Right renal cortex interstitium (tissue), 3 donors: ENCODE data around the gene POLR3A. TPM values are rescaled to one million over a fixed set of nuclear protein-coding genes. Genes with fewer than 3 reads are reported as not detected.

Experiments used
- DNase-seq, 3 donors: peaks; one replicate each; pipeline ENCODE4 v3.0.0-alpha.2; 2013; ENCODE audit warnings: low read depth in 3 of 3, low spot score in 2 of 3
- polyA plus RNA-seq, 3 donors: library from polyadenylated mRNA; unstranded; fragments of 120-200 nt; gene quantifications; one replicate each; pipeline ENCODE4 v1.2.1, GENCODE V29; 2013; ENCODE audit not compliant: insufficient read length in 3 of 3

The POLR3A gene
- polyA plus RNA-seq, 3 donors, result 16.0 to 17.3 (median 17.2) TPM

DNA sequence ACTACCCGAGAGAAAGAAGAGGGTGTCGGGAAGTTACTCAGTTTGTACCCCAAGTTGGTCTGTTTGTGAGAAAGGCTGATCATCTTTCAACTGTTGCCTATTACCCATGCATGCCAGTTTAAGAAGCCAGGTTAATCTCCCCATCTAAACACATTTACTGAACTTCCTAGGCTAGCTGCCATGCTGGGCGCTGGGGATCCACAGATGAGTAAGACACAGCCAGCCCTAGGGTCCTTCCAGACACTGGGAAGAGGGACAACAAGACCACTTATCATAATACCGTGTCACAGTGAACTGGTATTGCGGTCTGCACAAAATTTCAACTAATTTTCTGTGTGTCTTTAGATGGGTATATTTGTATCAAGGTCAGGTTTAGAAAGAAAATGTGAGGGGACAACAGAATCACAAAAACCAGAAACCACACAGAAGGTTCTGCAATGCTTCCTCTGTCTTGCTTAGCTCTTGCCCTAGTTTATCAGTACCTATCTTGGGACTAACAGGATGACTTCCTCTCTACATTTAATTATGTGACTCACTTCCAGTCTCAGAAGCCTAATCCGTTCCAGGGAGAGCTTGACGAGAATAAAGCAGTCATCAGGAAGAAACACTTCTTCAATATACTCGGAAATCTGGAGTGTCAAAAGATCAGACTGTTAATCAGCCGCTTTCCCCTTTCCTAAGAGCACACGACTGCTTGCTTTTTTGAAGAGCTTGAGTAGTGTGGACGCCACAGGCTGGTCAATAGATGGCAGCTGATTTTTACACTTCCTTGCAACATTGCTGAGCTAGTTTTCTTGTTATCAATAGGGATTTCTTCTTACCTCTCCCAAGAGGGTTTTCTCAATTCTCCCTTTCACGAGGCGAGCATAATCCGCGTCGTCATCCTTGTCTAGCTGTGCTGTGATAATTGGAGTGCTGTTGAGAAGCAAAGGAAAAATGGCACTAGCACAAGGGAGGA, 45.7 kb downstream of the POLR3A start:
- no peak for DNase-seq

DNA sequence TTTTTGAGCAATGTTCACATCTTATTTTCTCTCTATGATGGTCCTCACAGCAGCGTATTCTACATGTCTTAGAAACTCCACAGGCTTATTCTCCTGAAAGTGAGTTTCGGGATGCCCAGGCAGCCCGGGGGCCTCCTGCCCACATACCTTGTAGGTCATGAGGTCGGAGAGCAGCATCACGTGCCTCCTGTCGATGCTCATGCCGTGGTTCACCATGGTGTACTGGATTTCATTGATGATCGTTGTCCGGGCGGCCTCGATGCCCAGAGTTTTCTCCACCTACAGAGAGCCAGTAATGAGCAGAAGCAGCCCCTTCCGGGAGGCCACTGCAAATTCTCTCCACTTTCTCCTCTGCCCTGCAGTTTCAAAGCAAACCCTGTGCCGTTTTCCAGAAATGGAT, 48.0 kb downstream of the POLR3A start:
- no peak for DNase-seq

DNA sequence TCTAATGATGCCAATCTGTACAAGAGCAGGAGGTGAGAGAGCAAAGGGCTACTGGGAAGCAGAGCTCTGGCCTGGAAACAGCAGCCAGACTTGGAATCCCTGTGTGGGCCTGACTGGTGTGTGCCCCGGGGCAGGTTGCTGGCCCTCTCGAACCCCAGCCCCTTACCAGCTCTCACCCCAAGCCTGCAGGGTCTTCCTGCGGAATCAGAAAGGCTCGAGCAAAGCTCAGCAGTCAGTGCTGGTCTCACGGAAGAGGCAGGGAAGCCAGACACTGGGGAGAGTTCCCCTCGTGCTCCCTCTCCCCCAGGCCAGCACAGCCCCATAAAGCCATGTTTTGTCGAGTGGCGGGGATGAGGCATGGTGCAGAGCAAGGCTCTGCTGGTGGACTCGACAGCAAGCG, 50.1 kb downstream of the POLR3A start:
- no peak for DNase-seq

DNA sequence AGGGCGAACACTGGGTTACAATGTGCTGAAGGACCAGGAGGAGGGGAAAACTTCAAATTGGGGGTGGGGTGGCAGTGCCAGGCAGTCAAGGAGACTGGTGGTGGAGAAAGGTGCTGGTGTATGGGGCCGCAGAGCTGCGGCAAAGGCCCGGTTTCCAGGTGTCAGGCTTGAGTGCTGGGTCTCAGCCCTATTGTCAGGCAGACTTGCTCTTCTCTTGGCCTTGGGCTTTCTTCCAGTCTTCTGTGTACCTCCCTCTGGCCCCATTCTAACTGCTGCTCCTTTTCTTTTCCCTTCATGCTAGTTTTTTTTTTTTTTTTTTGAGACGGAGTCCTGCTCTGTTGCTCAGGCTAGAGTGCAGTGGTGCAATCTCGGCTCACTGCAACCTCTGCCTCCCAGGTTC, 51.0 kb downstream of the POLR3A start:
- DNase-seq, result no peak

DNA sequence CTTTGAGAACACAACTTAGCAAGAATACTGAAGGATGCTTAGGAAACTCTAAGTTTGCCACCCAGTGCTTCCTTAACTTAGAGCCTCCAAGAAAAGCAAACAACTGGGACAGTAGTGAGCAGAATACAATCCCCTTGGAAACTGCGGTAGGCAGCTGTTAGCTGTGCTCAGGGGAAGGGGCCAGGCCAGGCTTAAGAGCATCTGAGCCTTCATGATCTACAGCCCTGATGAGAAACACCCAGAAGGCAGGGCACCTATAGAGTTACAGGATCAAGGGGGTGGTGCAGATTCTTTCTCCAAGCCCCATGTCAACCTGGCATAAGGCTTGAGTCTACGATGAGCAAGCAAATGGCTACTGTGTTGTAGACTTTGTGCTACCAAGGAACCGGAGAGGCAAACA, 51.4 kb downstream of the POLR3A start:
- DNase-seq, result no peak

DNA sequence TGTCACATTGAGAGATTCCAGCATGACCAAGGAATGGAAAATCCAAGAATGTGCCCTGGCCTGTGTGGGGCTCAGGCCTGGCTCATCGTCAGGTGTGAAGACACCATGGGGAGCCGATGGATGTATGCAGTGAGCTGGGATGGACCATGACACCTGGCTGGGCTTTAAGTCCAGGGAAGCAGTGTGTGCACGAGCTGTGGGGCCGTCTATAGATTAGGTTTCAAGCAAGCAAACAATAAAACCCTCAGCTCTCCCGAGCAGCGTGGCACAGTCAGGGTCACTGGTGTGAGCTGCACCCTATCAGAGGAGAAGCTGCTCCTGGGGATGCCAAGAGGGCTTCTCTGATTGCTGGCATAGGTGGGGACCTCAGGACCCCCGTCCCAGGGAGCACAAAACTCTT, 52.3 kb downstream of the POLR3A start:
- no peak for DNase-seq

DNA sequence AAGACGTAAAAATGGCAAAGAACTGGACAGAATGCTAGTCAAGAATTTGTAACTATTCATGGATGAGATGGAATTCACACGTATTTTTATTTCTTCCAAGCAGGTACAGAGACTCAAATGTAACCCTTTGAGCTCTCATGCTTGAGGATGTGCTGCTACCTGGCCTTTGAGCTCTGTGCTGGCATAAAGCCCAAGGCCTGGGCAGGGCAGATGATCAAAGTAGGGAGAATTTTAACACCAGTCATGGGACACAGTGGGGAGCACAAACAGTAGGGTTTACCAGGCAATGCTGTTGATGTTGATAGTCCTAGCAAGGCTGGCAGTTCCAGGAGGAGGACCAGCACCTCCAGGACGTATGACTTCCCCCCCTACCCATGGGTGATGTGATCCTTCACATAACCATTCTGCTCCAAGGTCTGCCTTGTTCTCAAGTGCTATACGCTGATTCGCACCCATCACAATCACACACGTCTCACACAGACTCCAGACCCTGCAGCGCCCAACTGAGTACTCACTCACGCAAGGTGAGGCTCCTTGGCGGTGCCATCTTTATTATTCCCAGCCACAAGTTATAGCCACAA, 54.1 kb downstream of the POLR3A start:
- DNase-seq, result no peak

DNA sequence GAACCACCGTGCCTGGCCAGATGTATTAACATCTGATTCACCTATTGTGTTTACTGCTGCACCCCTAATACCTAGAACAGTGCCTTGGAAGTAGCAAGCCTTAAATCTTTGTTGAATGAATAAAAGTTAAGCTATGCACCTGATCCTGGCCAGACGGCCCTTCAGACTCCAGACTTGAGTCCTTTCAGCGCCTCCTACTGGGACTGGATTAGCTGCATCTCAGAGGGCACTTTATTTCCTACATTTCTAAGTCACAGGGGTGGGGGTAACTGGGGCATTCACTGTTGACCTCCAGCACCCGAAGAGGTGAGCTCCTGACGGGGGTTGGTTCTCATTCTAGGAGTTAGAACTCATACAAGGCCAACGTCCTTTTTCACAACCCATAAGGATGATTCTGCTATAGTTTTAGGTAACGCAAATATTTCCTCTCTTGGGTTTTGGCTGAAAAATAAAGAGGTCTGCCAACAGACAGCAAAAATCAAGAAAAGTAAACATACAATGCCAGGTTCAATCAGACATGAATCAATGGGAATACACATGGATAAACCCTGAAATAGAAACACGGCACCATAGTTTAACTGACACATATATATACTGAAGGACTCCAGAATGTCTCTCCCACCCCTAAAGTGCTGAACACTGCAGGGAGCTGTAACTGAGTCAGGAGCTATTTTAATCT, 54.8 kb downstream of the POLR3A start:
- DNase-seq, result no peak

DNA sequence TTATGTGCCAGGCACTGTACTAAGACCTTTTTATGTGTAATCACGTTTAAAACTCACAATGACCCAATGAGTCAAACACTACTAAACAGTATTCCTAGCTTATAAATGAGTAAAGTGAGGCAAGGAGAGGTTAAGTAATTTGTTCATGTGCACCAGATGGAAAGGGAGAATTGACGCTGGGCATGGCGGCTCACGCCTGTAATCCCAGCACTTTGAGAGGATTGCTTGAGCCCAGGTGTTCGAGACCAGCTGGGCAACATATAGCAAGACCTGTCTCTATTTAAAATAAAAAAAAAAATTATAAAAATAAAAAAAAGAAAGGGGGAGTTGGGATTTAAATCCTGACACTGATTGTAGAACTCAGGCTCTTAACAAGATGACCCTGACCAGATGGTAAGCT, 56.0 kb downstream of the POLR3A start:
- DNase-seq, result no peak

DNA sequence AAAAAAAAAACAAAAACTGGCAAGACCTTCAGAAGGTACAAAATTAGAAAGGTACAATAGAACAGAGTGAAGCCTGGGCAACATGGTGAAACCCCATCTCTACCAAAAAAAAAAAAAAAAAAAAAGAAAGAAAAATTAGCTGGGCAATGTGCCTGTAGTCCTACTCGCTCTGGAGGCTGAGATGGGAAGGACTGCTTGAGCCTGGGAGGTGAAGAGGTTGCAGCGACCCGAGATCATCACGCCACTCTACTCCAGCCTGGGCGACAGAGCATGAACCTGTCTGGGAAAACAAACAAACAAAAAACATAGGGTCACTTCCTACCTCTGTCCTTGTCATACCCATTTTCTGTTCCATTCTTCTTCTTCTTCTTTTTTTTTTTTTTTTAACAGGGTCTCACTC, 57.2 kb downstream of the POLR3A start:
- DNase-seq, result no peak

DNA sequence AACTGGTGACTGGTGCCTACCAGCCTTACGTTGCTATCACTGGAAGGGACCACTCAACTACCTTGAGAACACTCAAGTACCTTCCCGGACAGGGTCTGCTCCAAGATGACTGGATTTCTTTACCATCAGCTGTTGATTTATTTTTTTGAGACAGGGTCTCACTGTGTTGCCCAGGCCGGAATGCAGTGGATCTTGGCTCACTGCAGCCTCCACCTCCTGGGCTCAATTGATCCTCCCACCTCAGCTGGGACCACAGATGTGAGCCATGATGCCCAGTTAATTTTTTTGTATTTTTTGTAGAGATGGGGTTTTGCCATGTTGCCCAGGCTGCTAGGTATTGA, 57.5 kb downstream of the POLR3A start:
- DNase-seq, result no peak

DNA sequence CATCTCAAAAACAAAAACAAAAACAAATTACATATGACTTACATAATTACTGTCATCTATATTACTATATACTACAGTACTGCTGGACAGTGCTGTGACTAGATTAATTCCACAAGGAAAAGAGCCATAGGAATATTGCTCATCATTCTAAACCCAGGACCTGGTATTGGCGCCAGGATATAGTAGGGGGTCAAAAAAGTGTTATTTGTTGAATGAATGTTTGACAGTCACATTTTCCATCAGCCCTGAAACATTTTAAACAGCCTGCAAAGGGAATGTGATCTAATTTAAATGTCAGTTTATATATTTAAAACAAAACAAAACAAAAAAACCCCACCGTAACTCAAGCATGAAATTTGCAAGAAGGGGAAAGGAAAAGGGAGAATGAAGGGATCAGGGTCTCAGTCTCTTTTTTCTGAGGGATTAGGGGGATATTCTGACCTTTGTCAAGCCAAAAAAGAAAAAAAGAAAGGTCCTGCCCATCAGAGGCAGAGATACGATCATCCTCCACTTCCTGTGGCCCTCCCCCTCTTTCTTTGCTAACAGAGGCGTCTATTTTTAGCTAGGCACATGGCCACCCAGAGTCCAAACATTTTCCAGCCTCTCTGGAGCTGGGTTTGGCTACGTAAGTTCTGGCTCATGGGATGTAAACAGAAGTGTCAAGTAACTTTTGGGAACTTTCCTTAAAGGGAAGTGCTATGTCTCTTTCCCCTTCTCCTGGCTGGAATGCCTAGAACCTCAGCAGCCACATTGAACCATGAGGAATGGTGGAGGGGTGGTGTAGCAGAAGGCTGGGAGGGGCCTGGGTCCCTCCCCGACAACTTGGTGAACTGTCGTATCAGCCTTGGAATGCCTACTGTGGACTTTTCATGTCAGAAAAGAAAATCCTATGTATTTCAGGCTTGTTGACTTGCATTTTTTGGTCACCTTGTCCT, 58.2 kb downstream of the POLR3A start:
- peak; percentile 33 to 56 (median 40) for DNase-seq

DNA sequence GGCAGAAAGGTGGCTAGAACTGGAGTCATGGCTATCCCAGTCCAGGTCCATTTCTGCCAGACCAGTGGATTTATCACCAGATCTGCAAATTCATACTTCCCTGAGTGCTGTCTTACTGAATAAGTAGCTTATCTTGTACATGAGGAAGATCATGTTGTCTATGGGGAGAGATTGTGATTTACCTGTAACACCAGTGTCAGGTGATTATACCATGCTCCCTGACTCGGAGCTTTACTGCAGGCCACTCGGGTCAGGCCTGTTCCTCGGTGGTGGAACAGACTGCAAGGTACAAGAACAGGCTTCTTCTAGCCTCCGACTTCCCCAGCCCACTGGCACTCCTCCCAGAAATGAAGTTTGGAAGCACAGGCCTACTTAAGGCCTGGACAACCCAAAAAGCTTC, 60.2 kb downstream of the POLR3A start:
- DNase-seq, result no peak

DNA sequence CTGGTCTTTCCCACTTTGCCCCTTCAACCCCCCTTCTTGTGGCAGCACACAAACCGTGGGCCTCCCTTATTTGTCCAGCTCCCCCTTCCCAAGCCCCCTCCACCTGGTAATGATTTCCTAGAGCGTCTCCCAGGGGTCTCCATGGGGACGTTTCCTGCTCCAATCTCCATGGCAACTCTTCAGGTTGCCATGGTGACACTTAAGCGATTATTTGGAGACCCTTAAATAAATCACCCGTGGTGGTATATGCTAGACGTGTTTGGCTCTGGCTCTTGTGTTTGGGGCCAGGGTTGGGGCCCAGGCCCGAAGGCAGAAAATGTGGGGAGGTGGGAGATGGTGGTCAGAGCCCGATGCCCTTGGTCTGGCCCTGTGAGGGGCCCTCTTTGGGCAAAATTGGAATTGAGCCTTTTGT, 61.7 kb downstream of the POLR3A start:
- DNase-seq, result peak; percentile 50 to 74 (median 69)

DNA sequence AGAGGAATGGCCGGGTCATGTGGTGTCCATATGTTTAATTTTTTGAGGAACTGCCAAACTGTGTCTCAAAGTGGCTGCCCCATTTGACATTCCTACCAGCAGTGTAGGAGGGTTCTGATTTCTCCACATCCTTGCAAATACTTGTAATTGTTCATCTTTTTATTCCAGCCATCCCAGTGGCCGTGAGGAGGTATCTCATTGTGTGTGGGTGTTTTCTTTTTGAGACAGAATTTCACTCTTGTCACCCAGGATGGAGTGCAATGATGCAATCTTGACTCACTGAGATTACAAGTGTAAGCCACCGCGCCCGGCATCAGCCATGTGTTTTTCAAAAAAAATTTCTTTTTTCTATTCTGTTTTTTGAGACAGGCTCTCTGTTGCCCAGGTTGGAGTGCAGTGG, 64.0 kb downstream of the POLR3A start:
- no peak for DNase-seq

DNA sequence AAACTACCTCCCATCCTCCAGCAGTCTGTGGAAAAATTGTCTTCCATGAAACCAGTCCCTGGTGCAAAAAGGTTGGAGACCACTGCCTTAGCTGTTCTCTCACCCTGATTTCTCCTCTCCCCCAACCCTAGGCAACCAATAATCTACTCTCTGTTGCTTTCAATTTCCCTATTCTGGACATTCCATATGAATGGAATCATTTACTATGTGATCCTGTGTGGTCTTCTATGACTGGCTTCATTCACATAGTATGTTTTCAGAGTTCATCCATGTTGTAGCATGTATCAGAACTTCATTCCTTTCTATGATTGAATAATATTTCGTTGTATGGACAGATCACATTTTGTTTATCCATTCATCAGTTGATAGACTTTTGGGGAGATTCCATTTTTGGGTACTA, 64.5 kb downstream of the POLR3A start:
- no peak for DNase-seq

DNA sequence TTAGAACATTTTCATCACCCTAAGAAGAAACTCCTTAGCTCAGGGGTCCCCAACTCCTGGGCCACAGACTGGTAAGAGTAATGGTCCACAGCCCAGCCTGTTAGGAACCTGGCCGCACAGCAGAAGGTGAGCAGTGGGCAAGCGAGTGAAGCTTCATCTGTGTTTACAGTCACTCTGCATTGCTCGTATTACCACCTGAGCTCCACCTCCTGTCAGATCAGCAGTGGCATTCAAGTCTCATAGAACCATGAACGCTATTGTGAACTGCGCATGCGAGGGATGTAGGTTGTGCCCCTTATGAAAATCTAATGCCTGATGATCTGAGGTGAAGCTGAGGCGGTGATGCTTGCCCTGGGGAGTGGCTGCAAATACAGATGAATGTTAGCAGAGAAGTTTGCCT, 65.4 kb downstream of the POLR3A start:
- no peak for DNase-seq

DNA sequence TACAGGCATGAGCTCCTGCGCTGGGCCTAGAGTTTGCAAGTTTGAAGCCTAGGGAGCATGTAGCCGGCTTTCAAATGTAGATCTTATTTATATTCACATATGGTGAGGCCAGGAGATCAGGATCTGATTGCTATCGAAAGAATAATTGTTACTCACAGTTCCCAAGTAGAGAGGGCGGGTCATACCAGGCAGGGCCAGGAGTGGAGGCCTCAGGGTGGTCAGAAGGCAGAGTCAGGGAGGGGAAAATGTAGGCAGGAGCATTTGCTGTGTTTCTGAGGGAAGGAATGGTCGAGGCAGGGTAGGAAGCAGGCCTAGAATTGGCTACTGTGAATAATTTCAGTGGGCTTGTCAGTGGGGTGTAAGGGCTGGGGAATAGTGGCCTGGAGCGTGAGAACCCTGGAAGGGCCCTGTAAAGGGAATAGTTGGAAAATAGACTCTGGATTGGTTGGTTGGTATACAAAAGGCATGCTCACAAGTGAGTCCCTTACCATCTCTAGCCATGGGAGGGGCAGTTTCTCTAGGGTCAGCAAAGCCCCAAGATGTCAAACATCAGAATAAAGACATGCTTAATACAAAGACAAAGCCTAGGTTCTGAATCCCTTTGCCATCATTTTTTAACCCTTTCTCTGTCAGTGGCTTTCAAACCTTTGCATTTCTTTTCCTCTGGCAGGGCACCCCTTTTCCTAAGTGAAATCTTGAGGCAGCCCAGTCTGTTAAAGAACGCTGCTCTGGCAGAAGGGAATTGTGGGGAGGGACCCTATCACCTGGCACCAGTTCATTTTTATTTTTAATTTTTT, 66.8 kb downstream of the POLR3A start:
- DNase-seq, result no peak

DNA sequence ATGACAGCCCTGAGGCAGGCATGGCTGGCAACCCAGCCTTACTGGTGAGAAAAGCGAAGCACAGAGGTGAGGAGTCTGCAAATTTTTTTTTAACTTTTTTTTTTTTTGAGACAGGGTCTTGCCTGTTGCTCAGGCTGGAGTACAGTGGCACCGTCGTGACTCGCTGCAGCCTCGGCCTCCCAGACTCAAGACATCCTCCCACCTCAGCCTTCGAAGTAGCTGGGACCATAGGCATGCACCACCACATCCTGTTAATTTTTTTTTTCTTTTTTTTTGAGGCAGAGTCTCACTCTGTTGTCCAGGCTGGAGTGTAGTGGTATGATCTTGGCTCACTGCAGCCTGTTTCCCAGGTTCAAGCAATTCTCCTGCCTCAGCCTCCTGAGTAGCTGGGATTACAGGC, 67.6 kb downstream of the POLR3A start:
- DNase-seq, result no peak

DNA sequence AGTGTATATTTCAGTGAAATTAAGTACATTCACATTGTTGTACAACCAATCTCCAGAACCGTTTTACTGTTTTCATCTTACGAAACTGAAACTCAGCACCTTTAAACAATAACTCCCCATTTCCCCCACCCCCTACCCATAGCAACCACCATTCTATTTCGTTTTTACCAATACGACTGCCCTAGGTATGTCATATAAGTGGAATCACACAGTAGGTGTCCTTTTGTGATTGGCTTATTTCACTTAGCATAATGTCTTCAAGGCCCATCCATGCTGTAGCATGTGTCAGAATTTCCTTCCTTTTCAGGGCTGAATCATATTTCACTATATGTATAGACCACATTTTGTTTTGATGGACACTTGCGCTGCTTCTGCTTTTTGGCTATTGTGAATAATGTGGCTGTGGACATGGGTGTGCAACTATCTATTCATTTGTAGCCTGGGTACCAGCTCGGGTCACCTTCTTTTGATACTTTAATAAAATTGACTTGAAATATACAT, 68.4 kb downstream of the POLR3A start:
- no peak for DNase-seq
